Mesothelial cell of epicardium (in vitro differentiated cells): ENCODE data around the gene CSNK1D. TPM values are rescaled to one million over a fixed set of nuclear protein-coding genes. Genes with fewer than 3 reads are reported as not detected.

ENCODE experiments used
- DNase-seq, 2 experiments: peaks; one replicate each; pipeline ENCODE4 v3.0.0; 2021; ENCODE audit warnings: low spot score in 2 of 2; ENCODE audit not compliant: unreplicated experiment in 2 of 2
- H3K27ac Mint-ChIP-seq: 2 replicates; pipeline ENCODE4 v1.8.0; 2021; ENCODE audit warnings: mixed read lengths
- H3K27me3 Mint-ChIP-seq: 2 replicates; pipeline ENCODE4 v1.8.0; 2021; ENCODE audit warnings: low read depth, mixed read lengths
- H3K36me3 Mint-ChIP-seq: 2 replicates; pipeline ENCODE4 v1.8.0; 2021; ENCODE audit warnings: mixed read lengths
- H3K4me1 Mint-ChIP-seq: 2 replicates; pipeline ENCODE4 v1.8.0; 2021; ENCODE audit warnings: mixed read lengths
- H3K4me3 Mint-ChIP-seq: 2 replicates; pipeline ENCODE4 v1.8.0; 2021; ENCODE audit warnings: mild to moderate bottlenecking, moderate library complexity, mixed read lengths
- H3K9me3 Mint-ChIP-seq: 2 replicates; pipeline ENCODE4 v1.8.0; 2021; ENCODE audit warnings: mixed read lengths
- CTCF ChIP-seq: fragments of 200-600 bp; sonication (generic); IDR thresholded peaks from one replicate; pipeline ENCODE4 v1.5.0; 2021; ENCODE audit warnings: antibody characterized with exemption; ENCODE audit not compliant: unreplicated experiment
- total RNA-seq: library from RNA; stranded (reverse); gene quantifications from 3 replicates; pipeline ENCODE4 v1.2.1, GENCODE V29; 2021

The CSNK1D gene
- total RNA-seq, 1 donor from 2014 or later, result 204 TPM

DNA sequence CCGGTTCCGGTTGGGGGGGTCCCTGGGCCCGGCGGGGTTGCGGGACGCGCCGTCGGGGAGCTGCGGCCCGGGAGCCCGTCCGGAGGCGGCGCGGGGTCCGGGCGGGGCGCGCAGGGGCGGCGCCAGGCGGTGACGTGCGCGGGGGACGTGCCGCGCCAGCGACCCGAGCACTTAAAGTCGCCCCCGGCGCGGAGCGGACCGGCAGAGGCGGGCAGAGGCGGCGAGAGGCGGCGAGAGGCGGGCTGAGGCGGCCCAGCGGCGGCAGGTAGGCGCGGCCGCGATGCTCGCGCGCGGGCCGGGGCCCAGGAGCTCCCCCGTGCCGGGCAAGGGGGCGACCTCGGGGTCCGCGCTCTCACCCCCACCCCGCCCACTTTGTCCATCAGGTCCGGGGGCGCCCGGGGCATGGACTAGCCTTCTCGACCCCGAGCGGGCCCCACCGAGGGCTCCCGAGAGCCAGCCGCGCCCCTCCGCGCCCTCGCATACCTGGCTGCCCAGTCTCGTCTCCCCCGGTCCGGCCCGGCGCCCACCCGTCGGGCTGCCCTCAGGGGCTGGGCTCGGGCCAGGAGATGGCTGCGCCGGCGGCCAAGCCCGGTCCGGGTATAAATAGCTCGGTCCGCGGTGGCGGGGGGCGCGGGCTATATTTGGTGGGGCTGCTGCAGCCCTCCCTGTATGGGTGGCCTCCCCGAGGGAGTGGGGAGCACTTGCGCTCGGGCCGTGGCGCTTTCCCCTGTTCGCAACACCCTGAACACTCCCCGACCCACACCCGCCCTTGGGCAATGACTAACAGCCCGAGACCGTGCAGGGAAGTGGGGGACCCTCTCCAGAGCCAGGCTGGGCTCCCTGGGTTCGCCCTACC lies 44.4 kb downstream of the CSNK1D start, which contains the start of gene SLC16A3:
Gene SLC16A3 (plus strand): TSS at position 201 of the 856 bp plus-strand sequence. CDS start 6,967 bp downstream, outside the sequence.
- Mint-ChIP-seq H3K36me3 (no peaks in the 10 kb centered on the region), H3K4me3 (peak within 1 kb of the TSS; percentile 78), H3K27ac (peak within 1 kb of the TSS; percentile 75), H3K4me1 (peaks cover 6% of the 10 kb centered on the region), H3K9me3 (no peaks in the 10 kb centered on the region), H3K27me3 (peaks cover 14% of the 10 kb centered on the region)
- TF ChIP-seq CTCF, result no peak
- peak in 1 of 2 experiments; percentile 65 for DNase-seq

DNA sequence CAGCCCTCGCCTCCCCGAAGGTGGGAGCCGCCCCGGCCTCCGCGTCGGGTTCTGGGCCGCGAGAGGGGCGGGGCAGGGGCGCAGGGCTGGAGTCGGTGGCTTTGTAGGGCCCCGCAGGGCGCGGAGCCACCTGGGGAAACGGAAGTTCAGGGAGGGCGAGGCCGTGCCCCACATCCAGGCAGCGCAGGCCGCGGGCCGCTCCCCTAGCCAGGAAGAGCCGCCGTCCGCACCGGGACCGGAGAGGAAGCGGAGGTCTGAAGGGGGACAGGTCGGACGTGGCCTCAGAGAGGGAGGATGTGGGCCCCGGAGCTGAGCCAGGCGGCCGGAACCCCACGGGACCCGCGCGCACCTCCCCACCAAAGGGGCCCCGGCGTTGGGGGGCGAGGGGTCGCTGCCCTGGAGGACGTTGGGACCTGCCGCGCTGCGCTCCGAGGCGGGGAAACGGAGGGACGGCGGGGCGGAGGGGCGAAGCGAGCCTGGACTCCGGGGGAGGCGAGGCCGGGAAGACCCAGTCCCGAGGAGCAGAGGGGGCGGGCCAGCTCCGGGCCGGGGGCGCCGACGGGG lies 45.1 kb downstream of the CSNK1D start:
- H3K4me3 Mint-ChIP-seq, result peak overlapping the region; percentile 52

DNA sequence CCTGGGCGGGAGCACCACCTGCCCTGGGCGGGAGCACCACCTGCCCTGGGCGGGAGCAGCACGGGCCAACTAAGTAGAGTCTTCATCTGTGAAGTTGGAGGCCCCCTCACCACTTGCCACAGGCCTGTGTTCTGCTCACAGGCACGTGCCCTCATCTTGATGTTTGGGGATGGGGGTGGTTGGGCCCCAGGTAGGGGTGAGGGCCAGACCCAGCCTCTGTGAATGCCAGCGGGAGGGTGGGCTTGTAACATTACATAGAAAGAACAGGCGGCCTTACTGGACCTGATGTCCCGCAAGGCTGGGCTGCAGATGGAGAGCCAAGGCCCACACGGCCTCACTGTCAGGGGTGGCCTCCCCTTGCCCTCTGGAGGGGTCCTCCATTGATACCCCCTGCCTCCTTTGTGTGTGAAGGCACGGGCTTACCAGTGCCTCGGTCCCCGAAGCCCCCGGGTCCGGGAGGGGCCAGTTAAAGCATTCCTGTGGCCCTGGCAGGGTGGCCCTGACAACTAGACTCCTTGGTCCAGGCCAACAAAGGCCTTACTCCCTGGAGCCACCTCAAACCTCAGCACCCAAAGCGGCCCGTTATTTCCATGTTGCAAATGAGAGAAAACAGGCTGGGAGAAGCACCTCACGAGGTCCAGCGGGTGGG lies 45.7 kb downstream of the CSNK1D start:
- no peak for DNase-seq
- no peaks in the 10 kb centered on the region for H3K36me3 Mint-ChIP-seq
- H3K4me1 Mint-ChIP-seq, result peaks cover 5% of the 10 kb centered on the region
- H3K27ac Mint-ChIP-seq, result no peak overlapping the region
- no peak for TF ChIP-seq CTCF
- H3K27me3 Mint-ChIP-seq, result peaks cover 14% of the 10 kb centered on the region
- H3K9me3 Mint-ChIP-seq, result no peaks in the 10 kb centered on the region
- H3K4me3 Mint-ChIP-seq, result peak overlapping the region; percentile 52

More for the DNA sequence above, 45.1 kb downstream of the CSNK1D start:
- Mint-ChIP-seq H3K27me3 (peaks cover 14% of the 10 kb centered on the region), H3K9me3 (no peaks in the 10 kb centered on the region), H3K36me3 (no peaks in the 10 kb centered on the region), H3K27ac (no peak overlapping the region), H3K4me1 (peaks cover 5% of the 10 kb centered on the region)
- no peak for TF ChIP-seq CTCF
- no peak for DNase-seq

DNA sequence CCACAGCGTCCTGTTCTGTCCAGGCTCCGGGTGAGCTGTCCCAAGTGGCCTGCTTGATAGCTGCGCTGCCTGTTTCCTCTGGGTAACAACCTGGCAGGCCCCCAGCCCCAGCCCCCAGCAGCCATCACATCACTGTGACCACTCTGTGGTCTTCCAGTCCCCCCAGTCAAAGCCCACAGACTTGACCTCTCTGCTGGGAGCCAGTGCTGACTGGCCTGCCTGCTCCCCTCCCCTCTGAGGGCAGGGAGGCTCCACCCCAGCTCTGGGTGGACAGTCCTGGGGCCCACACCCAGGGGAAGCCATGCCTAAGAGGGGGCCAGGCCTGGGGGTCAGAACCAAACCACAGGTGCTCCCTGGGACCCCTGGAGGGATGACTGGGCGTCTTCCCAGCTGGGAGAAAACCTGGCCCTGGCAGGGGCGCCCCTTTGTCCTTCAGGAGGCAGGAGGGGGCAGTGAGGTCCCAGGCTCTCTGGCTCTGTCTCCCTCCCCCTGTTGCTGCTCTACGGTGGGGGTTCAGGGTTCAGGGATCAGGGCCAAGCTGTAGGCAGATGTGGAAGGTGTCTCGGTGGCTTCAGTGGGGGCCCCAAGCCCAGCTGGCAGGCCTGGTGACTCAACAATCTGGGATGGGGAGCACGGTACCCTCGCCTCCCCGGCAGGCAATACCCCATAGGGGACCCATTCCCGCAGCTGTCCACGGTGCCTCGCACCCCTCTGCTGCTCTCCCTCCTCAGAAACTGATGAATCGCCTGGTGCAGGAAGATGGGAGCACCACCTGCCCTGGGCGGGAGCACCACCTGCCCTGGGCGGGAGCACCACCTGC lies 46.5 kb downstream of the CSNK1D start:
- peaks cover 14% of the 10 kb centered on the region for H3K27me3 Mint-ChIP-seq
- TF ChIP-seq CTCF, result no peak
- H3K4me3 Mint-ChIP-seq, result peak overlapping the region; percentile 37
- no peaks in the 10 kb centered on the region for H3K36me3 Mint-ChIP-seq
- H3K4me1 Mint-ChIP-seq, result peaks cover 5% of the 10 kb centered on the region
- no peak overlapping the region for H3K27ac Mint-ChIP-seq
- H3K9me3 Mint-ChIP-seq, result no peaks in the 10 kb centered on the region
- DNase-seq, result no peak

GRCh38 chr17:82226146-82226808 lies 47.2 kb downstream of the CSNK1D start:
- no peak overlapping the region for H3K4me3 Mint-ChIP-seq
- peaks cover 5% of the 10 kb centered on the region for H3K4me1 Mint-ChIP-seq
- H3K9me3 Mint-ChIP-seq, result no peaks in the 10 kb centered on the region

More at GRCh38 chr17:82226146-82226808, 47.2 kb downstream of the CSNK1D start:
- Mint-ChIP-seq H3K27ac (no peak overlapping the region), H3K36me3 (no peaks in the 10 kb centered on the region), H3K27me3 (peaks cover 17% of the 10 kb centered on the region)
- no peak for TF ChIP-seq CTCF
- no peak for DNase-seq
